HL-60 (cell line): ENCODE measurements around the gene RTN4IP1.

Experiments used
- CTCF ChIP-seq: IDR thresholded peaks from one replicate; pipeline ENCODE4 v1.5.1; 2011; ENCODE audit warnings: low read length, control low read depth, inconsistent platforms; ENCODE audit not compliant: insufficient read depth
- GABPA ChIP-seq: IDR thresholded peaks from 2 replicates; pipeline ENCODE4 v1.6.1; 2012; ENCODE audit warnings: low read depth
- POLR2AphosphoS5 ChIP-seq: IDR thresholded peaks from 2 replicates; pipeline ENCODE4 v1.6.1; 2012; ENCODE audit warnings: low read depth
- REST ChIP-seq: IDR thresholded peaks from 2 replicates; pipeline ENCODE4 v1.6.1; 2012; ENCODE audit warnings: low read depth; ENCODE audit not compliant: insufficient replicate concordance
- SPI1 ChIP-seq: IDR thresholded peaks from 2 replicates; pipeline ENCODE4 v1.6.1; 2012; ENCODE audit warnings: low read depth, mild to moderate bottlenecking, borderline replicate concordance

- no peak for TF ChIP-seq CTCF
- TF ChIP-seq SPI1, result no peak
- no peak for TF ChIP-seq POLR2AphosphoS5
- no peak for TF ChIP-seq REST
- no peak for TF ChIP-seq GABPA
These were observed 73.5 kb downstream of the RTN4IP1 start for GRCh38 chr6:106555767-106556166.
